ENCODE data around the gene CANT1.

GRCh38 chr17:78993241-78993956, 16.2 kb downstream of the CANT1 start:
- TF ChIP-seq CTCF (IDR thresholded peaks at IDR 0.05) (peak; percentile 43 to 77 (median 72)), POLR2A (IDR thresholded peaks at IDR 0.05) (no peak)
